ENCODE data around the gene CPPED1.

GRCh38 chr16:12798846-12799245 is 4.8 kb downstream of the CPPED1 start:
- TF ChIP-seq CTCF (conservative IDR thresholded peaks at IDR 0.05; ENCODE audit: low read depth, low read length) = no peak
- TF ChIP-seq EZH2 (IDR thresholded peaks at IDR 0.05; ENCODE audit: low read length, unreplicated experiment) = no peak
- TF ChIP-seq EZH2phosphoT487 (IDR thresholded peaks at IDR 0.05; ENCODE audit: borderline replicate concordance, low read length) = no peak
